ENCODE results near the gene CHIC1. TPM values are rescaled to one million over a fixed set of nuclear protein-coding genes. Genes with fewer than 3 reads are reported as not detected.
"Not testable (repeated sequence)": the region's sequence is repeated elsewhere in the genome, so short reads cannot be mapped to it uniquely, and the experiment has no call there.

The CHIC1 gene
- polyA plus RNA-seq (ENCODE audit: insufficient read length), result 8.1 TPM

DNA sequence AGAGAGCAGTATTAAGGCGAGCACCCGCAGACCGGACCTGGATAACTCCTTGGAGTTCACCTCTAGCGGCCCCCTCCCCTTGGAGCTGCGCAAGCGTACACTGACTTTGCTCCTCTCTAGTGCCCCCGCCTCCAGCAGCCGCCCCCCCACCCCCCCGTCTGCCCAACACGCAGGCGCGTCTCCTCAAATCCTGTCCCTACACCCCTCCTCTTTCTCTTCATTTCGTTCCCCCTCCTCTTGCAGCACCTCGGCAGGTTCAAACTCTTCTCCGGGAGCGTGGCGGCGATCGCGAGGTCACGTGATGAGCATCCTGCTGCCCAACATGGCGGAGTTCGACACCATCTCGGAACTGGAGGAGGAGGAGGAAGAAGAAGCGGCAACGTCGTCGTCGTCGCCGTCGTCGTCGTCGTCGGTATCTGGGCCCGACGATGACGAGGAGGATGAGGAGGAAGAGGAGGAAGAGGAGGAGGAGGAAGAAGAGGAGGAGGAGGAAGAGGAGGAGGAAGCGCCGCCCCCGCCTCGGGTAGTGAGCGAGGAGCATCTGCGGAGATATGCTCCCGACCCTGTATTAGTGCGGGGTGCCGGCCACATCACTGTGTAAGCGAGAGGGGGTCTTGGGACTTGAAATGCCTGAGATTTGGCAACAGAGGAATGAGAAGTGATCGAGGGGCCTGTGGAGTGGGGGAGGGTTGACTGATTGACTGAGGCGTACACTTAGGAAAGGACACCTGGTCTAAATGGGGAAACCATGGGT lies at the start of gene CHIC1:
Gene CHIC1 (plus strand): TSS at position 214 of the 754 bp plus-strand sequence. CDS start 88 bp downstream, at position 302.
- peak; percentile 31 for DNase-seq (ENCODE audit: low read depth)

- not testable (repeated sequence) for DNase-seq (ENCODE audit: low read depth)
Observed at GRCh38 chrX:73522823-73523222, 40.2 kb upstream of the CHIC1 start.

GRCh38 chrX:73524906-73525305 lies 38.1 kb upstream of the CHIC1 start:
- DNase-seq (ENCODE audit: low read depth), result no peak

- no peak for DNase-seq (ENCODE audit: low read depth)
Observed at GRCh38 chrX:73525928-73526690, 36.9 kb upstream of the CHIC1 start.

DNA sequence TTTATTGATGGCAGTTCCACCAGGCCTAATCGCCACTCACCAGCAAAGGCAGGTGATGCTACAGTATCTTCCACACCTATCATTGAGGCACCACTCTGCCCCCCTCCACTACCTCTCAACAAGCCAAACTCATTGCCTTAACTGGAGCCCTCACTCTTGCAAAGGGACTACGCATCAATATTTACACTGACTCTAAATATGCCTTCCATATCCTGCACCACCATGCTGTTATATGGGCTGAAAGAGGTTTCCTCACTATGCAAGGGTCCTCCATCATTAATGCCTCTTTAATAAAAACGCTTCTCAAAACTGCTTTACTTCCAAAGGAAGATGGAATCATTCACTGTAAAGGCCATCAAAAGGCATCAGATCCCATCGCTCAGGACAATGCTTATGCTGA lies 31.3 kb upstream of the CHIC1 start:
- DNase-seq (ENCODE audit: low read depth), result not testable (repeated sequence)

DNA sequence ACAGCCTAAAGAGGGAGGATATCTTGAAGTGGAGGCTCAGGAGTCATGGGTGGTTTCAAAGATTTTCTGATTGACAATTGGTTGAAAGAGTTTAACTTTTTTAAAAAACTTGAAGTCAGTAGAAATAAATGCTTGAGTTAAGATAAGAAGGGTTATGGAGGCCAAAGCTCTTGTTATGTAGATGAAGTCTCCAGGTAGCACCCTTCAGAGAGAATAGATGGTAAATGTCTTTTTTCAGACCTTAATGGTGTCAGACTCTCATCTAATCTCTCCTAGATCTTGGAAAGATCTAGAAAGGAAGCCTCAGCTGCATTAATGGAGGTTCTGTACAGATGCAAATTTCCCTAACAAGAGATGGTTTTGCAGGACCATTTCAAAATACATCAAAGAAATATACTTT lies 6.8 kb upstream of the CHIC1 start:
- no peak for DNase-seq (ENCODE audit: low read depth)

GRCh38 chrX:73561801-73562200 lies 1.2 kb upstream of the CHIC1 start:
- DNase-seq (ENCODE audit: low read depth), result no peak

DNA sequence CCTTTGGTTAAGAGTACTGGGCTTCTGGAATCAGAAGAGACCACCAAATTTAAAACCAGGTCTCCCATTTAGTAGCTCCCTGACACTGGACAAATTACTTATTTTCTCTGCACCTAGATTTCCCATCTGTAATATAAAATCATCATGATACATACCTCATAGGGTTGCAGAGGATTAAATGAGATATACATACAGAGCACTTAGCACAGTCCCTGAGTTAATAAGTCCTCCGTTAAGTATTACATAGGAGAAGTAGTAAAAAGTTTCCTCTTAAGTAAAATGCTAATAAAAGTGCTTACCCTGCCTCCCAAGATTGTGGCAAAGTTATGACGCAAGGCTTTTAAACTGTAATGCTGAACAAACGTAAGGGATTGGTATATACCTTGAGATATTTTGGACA lies 539 bp upstream of the CHIC1 start:
- no peak for DNase-seq (ENCODE audit: low read depth)

DNA sequence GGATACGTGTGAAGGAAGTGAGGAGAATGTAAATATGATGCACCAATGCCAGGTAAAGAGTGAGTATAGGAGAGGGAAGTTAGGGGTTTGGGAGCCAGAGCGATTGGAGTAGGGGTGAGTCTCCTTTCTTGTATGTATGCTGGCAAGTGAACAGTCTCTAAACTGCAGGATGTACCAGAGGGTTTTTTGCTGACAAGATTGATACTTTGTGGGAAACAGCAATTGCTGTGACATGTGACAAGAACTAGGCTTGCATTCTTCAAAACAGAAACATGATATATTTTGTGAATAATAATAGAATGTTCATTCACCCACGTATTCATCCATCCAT lies 706 bp downstream of the CHIC1 start:
- no peak for DNase-seq (ENCODE audit: low read depth)

DNA sequence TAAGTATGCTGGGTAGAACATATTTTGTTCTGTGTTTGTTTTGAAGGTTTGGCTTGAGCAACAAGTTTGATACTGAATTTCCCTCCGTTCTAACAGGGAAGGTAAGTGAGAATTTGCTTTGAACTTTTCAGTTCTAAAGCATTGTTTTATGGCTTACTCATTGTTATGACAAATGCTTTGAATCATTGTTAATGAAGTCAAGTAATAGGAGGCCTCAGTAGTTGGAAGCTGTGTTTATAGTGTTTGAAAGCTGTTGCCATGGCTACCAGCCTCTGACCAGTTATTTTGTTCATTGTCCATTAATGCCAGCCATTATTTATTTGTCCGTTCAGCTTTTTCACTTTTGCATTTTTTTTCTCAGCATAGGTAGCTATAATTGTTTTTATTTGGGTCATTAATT lies 14.4 kb downstream of the CHIC1 start:
- no peak for DNase-seq (ENCODE audit: low read depth)

- no peak for DNase-seq (ENCODE audit: low read depth)
Observed at GRCh38 chrX:73581002-73581628, 18.1 kb downstream of the CHIC1 start.

DNA sequence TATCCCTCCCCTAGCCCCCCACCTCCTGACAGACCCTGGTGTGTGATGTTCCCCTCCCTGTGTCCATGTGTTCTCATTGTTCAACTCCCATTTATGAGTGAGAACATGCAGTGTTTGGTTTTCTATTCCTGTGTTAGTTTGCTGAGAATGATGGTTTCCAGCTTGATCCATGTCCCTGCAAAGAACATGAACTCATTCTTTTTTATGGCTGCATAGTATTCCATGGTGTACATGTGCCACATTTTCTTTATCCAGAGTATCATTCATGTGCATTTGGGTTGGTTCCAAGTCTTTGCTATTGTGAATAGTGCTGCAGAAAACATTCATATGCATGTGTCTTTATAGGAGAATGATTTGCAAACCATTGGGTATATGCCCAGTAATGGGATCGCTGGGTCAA lies 34.8 kb downstream of the CHIC1 start:
- DNase-seq (ENCODE audit: low read depth), result not testable (repeated sequence)

DNA sequence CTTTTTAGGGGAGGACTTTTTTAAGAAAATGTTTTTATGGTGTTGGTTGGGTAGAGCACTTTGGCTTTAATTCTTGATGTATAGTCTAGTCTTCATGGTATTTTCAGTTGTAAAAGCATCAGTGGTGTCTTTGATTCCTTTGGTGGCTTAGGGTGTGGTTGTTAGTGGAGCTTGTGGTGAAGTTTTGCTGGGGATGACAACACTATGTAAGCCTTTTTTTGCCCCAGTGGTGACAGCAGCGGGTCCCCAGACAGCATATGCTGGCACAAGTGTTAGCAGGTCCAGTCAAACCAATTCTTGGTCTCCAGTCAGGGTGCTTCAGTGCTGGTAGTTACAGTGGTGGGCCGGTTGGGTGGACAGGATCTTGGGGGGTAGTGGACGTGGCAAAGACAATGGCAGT lies 52.0 kb downstream of the CHIC1 start:
- no peak for DNase-seq (ENCODE audit: low read depth)

GRCh38 chrX:73641669-73642068 lies 78.7 kb downstream of the CHIC1 start:
- DNase-seq (ENCODE audit: low read depth), result not testable (repeated sequence)

DNA sequence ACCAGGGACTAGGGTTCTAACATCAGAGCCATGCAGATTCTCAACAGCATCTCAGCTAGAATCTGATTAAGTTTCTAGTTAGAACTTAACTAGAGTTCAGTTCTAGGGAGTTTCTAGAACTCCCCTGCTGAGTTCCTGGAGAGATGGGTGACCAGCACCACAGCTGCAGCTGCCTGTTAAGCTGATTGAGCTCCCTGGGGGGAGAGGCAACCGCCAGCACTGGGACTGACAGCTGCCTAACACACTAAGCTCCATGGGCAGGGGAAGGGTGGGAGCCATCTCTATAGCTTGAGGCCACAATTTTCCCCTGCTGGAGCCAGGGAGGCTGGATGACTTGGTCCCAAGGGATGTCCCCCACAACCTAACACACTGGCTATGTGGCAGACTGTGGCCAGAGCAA lies 84.2 kb downstream of the CHIC1 start:
- no peak for DNase-seq (ENCODE audit: low read depth)

DNA sequence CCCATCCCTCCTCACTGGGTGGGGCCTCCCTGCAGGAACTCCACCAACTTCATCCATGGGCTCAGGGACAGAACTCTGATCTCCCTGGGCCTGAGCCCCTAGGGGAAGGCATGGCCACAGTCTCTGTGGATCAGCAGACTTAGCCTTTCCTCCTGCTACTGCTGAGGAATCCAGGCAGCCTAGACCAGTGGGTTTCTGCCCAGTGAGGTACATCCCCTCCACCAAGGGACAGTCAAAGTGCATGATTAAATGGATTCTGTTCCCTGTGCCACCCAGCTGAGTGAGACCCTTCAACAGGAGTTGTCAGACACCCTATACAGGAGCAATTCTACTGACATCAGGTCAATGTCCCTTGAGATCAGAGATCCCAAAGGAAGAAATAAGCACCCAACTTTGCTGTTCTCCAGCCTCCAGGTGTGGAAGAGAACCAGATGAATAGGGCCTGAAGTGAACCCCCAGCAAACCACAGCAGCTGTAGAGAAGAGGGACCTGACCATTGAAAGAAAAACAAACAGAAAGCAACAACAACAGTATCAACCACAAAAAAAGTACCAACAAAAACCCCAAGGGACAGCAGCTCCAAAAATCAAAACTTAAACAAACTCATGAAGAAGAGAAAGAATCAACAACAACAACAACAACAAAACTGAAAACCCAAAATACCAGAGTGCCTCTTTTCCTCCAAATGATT lies 84.8 kb downstream of the CHIC1 start:
- no peak for DNase-seq (ENCODE audit: low read depth)

- DNase-seq (ENCODE audit: low read depth), result not testable (repeated sequence)
Observed at GRCh38 chrX:73661322-73661721, 98.3 kb downstream of the CHIC1 start.

DNA sequence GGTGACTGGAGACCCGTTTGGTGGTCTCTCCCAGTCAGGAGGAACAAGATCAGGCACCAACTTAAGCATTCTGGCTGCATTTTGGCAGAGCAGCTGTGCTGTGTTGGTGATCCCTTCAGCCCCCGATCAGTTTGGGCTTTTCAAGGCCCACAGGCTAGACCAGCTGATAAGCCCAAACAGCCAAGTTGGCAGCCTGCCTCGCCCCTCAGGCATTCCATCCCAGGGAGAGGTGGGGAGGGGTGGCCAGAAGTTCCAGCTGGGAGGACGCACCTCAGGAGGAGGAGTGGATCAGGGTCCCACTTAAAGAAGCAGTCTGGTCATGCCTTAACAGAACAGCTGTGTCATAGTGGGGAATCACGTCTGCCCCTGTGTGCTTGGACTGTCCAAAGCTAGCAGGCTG lies 105.8 kb downstream of the CHIC1 start:
- no peak for DNase-seq (ENCODE audit: low read depth)

GRCh38 chrX:73681408-73681807 lies 118.4 kb downstream of the CHIC1 start:
- DNase-seq (ENCODE audit: low read depth), result no peak

DNA sequence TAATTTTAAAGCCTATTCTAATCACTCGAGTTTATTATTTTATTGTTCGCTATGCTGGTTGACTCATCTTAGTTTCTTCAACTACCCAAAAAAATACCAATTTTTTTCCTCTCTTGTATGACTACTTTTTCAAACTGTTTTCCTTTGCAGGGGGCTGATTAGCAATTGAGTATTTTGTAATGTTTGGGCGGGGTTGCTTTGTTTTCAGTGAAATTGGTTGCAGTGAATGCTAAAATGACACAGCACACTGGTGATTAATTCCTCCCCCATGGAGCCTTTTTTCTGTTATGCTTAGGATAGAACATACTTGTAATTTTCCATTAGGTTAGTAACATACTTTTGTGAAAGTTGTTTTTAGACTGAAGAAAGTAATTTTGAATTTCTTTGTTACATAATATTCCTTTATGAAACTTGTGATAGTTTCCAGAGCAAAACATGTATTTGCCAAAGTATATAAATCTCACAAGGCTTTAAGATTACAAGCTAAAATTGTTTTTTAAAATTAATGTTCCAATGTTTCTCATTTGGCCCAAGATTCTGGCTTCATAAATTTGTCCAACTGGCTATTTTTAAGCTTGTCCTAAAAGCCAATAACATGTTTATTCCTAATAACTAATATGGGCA lies 120.4 kb downstream of the CHIC1 start:
- no peak for DNase-seq (ENCODE audit: low read depth)

- not testable (repeated sequence) for DNase-seq (ENCODE audit: low read depth)
Observed at GRCh38 chrX:73707014-73707413, 144.0 kb downstream of the CHIC1 start.

GRCh38 chrX:73728602-73729001 lies 165.6 kb downstream of the CHIC1 start:
- DNase-seq (ENCODE audit: low read depth), result no peak

Data from forelimb muscle (tissue), 1 donor.